ENCODE data around the gene PPIG.
"Not testable (repeated sequence)": the region's sequence is repeated elsewhere in the genome, so short reads cannot be mapped to it uniquely, and the experiment has no call there.

Gene PPIG

DNA sequence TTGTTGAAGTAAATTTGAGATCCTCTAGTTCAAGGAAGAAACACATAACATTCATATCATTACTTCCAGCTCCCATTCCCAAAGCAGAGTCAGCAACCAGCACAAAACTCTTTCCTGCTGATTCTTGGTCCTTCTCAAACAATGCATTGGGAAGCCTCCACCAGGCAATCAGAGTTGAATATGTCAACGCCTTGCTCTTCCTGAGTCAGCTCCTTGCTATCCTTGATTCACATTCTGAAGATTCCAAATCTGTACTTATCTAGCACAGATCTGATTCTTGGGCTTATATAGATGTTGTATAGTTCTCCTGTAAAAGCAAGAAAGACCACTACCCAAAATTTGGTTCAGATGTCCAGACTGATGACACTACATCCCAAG is 80.4 kb downstream of the PPIG start:
- no peak for DNase-seq (ENCODE audit: low read depth, low spot score)

DNA sequence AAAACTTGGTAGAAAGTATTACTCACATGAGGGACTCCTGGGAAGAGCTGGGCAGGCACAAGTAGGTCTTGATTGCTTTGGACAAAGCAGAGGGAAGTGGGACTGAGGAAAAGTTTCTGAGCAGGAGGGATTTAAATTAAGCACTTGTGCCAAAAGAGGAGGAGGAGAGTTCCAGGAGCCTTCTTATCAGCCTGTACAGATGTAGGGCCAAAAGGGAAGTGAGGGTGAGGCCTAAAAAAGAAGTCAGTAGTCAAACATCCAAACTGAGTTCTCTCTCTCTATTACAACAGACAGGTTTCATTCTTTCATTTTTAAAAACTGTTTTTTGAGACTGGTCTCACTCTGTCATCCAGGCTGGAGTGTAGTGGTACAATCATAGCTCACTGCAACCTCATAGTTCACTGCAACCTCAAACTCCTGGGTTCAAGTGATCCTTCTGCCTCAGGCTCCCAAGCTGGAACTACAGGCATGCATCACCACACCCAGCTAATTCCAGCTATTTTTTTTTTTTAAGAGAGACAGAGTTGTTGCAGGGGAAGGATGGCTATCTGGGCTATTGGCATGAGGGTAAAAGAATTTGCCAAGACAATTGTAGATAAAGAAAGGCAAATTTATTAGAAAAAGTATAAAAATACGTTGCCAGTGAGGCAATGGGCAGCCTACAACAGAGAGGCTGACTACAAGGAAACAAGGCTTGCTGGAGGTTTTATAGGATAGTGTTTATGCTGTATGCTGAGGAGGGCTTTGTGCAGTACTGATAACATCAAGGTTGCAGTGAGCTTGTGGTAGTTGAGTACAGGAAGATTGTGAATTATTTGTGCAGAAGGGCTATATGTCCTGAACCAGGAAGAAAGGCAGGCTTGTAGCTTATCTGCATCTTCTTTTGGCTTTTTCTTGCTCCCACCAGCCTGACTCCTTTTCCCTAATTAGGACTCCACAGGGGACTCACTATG is 81.1 kb downstream of the PPIG start:
- no peak for DNase-seq (ENCODE audit: low read depth, low spot score)

DNA sequence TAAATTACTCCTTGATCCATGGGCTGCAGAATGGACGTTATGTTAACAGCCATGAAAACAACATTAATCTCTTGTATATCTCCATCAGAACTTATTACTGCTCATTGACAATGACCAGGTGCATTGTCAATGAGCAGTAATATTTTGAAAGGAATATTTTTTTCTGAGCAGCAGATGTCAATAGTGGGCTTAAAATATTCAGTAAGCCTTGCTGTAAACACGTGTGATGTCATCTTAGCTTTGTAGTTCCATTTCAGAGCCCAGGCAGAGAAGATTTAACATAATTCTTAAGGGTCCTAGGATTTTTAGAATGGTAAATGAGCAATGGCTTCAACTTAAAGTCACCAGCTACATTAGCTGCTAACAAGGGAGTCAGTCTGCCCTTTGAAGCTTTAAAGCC is 83.4 kb downstream of the PPIG start:
- DNase-seq (ENCODE audit: low read depth, low spot score) = no peak

DNA sequence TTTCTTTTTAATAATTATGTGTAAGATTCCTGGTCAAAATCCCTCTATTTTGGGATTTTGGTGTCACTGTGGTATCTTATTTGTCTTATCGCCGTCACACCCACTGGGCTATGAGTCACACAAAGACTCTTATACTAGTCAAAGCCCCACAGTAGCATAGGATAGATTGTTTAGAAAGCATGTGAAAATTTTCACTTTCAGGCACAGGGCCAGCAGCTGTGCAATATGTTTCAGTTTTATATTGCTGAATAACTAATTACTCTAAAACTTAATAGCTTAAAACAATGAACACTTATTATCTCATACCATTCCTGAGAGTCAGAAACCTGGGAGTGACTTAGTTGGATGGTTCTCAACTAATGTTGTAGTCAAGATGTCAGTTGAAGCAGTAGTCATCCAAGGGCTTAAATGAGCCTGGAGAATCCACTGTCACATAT is 86.1 kb downstream of the PPIG start:
- no peak for DNase-seq (ENCODE audit: low read depth, low spot score)

DNA sequence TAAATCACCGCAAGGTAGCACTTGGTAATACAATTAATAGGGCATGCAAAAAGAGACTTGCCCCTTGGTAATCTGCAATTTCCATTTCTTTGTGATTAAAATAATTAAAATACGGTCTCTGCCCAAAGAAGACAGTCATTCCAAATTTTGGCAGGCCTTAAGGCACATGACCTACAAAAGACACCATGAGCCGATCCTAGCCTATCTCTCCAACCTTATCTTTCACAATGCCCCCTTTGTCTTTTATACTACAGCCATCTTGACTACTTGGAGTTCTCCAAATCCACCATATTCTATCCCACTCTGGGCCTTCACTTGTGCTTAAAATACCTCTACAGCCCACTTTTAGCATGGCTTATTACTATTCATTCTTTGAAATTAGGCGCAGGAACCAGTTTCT is 86.8 kb downstream of the PPIG start:
- DNase-seq (ENCODE audit: low read depth, low spot score) = no peak

DNA sequence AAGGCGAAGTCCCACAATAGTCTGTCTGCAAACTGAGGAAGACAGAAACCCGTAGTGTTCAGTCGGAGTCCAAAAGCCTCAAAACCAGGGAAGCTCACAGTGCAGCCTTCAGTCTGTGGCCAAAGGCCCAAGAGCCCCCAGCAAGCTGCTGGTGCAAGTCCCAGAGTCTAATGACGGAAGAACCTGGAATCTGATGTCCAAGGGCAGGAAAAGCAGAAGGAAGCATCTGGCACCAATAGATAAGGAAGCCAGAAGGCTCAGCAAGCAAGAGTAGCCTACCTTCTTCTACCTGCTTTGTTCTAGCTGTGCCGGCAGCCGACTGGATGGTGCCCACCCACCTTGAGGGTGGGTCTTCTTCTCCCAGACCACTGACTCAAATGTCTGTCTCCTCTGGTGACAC is 88.3 kb downstream of the PPIG start:
- DNase-seq (ENCODE audit: low read depth, low spot score) = no peak

DNA sequence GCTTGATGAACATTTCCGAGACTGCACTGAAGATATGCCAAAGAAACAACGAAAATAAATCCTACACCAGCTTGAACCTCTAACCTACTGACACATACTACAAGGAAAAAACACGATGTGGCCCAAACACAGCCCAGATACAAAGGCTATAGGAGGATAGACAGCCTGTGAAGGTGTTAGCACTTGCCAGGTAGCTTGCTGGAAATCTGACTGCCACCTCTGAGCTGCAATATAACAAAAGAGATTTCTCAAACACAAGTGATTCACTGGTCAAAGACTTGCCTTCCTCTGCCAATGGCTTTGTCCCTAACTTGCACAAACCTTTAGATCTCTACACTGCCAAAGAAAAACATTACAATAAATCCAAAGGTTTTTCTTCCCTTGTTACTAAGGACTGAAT is 89.0 kb downstream of the PPIG start:
- DNase-seq (ENCODE audit: low read depth, low spot score) = no peak

DNA sequence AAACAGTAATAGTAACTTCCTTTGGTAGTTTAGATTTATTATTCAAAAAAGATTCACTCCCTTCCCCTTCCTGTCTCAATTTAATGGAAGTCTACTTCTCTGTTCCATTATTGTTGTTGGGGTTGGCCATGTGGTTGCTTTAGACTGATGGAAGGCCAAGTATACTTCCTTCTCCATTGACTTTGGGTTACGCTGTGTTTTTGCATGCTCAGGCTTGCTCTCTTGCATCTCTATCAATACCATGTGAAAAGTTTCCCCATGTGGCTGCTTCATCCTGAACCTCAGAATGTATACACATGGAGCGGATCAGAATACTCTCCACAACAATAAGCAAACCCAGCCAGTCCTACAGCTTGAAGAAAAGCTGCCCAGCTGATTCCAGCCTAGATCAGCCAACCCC is 89.8 kb downstream of the PPIG start:
- no peak for DNase-seq (ENCODE audit: low read depth, low spot score)

DNA sequence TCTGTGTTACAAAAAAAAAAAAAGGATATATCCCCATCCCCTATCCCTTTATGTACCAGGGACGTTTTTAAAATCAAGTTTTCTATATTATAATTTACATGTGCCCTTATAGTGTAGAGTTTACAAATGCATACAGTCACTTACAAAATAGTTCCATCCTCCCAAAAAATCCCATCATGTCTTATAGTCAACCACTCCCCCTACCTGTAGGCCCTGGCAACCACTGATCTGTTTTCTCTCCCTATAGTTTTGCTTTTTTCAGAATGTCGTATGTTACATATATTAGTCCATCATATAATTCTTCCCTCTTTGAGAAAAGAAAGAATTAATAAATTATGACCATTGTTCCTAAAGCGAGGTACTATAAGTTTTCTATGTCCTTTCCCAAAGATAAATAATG is 92.2 kb downstream of the PPIG start:
- DNase-seq (ENCODE audit: low read depth, low spot score) = no peak

DNA sequence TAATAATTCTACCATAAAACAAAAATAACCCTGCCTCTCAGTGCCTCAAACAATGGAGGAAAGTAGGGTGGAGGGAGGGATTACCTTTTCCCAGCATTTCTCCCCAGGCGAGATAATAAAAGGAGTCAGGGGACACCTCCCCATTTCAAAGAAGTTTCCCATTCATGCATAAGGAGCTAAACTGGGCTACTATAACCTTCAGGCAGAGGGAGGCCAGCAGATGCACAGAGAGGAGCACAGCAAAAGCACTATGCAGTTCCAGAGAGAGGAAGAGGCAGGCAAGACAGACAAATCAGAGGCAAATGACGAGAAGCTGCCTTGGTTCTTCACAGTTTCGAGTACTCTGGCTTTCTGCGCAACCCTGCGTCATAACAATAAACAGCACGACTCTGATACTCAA is 92.7 kb downstream of the PPIG start:
- DNase-seq (ENCODE audit: low read depth, low spot score) = no peak

DNA sequence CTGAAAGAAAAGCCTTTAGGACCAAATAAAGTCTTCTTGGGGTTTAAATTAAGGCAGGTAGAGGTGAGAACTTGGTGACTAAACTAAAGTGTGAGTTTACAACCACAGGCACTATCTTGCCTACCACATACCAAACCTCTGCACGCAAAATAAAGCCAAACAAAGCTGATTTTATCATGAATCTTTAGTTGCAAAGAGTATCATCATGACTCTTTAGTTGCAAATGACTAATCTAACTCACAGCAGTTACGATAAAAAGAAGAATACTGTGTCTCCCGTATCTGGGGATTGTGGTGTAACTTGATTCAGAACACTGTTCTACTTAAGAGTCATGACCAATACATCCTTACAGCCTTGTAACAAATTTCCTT is 98.9 kb downstream of the PPIG start:
- no peak for DNase-seq (ENCODE audit: low read depth, low spot score)

DNA sequence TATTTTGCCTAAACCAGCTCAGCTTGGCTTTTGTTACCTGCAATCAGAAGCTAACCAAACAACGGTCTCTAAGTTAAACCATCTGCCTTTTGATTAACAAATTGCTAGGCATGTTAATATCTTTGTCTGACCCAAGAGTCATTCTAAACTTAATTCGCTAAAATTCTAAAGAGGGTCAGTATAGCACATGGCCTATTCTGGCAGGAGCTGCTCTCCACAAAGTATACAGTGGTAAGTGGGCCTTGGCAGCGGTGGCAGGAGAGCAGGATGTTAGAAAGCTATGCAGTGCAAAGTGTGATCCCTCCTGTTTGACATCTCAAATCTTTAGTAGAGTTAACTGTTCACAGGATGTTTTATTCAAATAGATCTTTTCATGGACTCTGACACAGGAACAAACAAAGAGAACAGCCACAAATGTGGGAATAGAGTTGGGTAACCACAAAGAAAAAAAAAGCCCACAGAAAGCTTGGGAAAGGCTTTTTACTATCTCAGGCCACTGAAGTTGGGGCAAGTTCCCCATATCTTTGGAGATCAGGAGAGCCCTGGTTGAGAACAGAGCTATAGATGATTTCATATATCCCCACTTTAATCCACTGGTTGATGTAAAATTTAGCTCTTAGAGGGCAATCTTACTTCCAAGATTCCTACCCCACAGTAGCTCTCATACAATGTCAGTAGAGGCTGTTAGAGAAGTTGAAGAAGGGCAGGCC is 99.4 kb downstream of the PPIG start:
- DNase-seq (ENCODE audit: low read depth, low spot score) = no peak

DNA sequence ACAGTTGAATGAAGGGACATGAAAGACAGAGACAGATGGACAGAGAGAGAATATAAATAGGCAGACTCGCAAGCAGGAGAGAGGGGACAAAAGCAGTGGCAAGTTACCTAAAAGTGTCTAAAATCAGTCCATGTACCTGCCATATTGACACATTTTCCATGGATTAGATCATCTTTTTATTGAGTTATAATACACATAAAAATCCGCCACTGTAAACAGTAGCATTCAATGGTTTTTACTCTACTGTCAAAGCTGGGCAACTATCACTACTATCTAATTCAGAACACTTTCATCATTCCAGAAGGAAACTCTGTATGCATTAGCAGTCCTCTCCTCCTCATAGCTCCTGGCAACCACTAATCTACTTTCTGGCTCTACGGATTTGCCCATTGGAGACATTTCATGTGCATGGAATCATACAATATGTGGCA is 100.0 kb downstream of the PPIG start:
- no peak for DNase-seq (ENCODE audit: low read depth, low spot score)

DNA sequence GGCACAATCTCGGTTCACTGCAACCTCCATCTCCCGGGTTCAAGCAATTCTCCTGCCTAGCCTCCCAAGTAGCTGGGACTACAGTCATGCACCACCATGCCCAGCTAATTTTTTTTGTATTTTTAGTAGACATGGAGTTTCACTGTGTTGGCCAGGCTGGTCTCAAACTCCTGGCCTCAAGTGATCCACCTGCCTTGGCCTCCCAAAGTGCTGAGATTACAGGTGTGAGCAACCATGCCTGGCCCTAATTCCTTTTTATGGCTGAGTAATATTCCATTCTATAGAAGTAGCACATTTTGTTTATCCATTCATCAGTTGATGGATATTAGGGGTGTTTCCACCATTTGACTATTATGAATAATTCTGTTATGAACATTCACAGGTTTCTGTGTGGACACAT is 100.6 kb downstream of the PPIG start:
- DNase-seq (ENCODE audit: low read depth, low spot score) = not testable (repeated sequence)

DNA sequence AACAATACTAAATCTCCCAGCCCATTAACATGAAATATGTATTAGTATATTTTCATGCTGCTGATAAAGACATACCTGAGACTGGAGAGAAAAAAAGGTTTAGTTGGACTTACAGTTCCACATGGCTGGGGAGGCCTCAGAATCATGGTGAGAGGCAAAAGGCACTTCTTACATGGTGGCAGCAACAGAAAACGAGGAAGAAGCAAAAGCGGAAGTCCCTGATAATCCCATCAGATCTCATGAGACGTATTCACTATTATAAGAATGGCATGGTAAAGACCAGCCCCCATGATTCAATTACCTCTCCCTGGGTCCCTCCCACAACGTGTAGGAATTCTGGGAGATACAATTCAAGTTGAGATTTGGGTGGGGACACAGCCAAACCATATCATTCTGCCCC is 102.7 kb downstream of the PPIG start:
- DNase-seq (ENCODE audit: low read depth, low spot score) = not testable (repeated sequence)

DNA sequence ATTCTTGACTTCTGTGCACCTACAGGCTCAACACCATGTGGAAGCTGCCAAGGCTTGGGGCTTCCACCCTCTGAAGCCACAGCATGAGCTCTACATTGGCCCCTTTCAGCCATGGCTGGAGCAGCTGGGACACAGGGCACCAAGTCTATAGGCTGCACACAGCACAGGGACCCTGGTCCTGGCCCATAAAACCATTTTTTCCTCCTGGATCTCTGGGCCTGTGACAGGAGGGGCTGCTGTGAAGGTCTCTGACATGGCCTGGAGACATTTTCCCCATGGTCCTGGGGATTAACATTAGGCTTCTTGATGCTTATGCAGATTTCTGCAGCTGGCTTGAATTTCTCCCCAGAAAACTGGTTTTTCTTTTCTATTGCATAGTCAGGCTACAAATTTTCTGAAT is 103.8 kb downstream of the PPIG start:
- DNase-seq (ENCODE audit: low read depth, low spot score) = not testable (repeated sequence)

DNA sequence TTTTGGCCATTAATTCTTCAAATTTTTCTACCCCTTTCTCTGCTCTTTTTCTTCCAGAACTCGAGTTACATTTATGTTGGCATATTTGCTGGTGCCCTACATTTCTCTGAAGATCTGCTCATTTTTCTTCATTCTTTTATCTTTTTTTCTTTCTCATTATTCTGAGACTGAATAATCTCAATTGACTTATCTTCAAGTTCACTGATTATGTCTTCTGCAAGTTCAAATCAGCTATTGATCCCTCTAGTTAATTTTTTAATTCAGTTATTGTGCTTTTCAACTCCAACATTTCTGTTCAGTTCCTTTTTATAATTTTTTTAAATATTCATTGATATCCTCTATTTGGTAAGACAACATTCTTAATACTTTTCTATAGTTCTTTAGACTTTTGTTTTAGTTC is 106.8 kb downstream of the PPIG start:
- no peak for DNase-seq (ENCODE audit: low read depth, low spot score)
